ENCODE results near the gene DUSP22.

DNA sequence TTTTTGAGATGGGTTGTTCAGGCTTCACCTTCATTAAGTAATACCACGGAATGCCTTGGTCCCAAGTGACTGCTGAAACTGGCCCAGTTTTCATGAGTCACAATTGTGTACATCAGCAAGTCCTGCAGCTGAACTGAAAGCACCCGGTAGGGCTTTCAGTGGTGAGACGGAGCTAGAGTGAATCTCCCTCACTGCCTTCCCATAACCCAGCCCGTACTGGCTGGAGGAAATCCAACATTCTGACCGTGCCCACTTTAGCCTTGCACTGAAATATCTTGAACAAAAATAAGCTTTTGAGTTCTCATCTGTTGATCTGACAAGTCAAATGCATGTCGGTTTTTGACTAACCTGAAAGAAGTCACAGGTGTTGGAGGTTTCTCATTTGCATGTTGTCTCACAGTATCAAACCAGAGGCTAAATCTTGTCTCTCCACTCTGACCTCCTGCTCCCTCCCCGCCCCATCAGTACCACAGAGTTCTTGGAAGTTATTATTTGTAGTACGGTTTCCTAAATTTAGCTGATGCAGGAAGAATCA lies 35.9 kb downstream of the DUSP22 start:
- no peak for TF ChIP-seq CTCF (IDR thresholded peaks at IDR 0.05)
- no peak for TF ChIP-seq EZH2 (IDR thresholded peaks at IDR 0.05; ENCODE audit: borderline replicate concordance, insufficient read depth, low read depth, low read length, poor library complexity, severe bottlenecking)
